CD4-positive, alpha-beta T cell (primary cell): ENCODE measurements around the gene DYNC2I2. TPM values are rescaled to one million over a fixed set of nuclear protein-coding genes. Genes with fewer than 3 reads are reported as not detected.

Experiments used
- ATAC-seq: fragments of 200-7000 bp; cut with Tn5 transposase; one replicate; pipeline ENCODE4 v1.10.0; 2022; ENCODE audit warnings: mild to moderate bottlenecking; ENCODE audit not compliant: poor library complexity
- CTCF ChIA-PET: fragments of 350-600 bp; sonication (Branson Sonifier 250); formaldehyde crosslinking; loops from one replicate; lab custom pipeline; 2021; ENCODE audit warnings: antibody characterized with exemption, inconsistent platforms; lab: Charles Lee
- POLR2A ChIA-PET: fragments of 350-600 bp; sonication (Branson Sonifier 250); formaldehyde crosslinking; loops from one replicate; lab custom pipeline; 2021; ENCODE audit warnings: antibody characterized with exemption, inconsistent platforms; lab: Charles Lee
- DNase-seq, 14 experiments: peaks; one replicate each; pipeline ENCODE4 v3.0.0-alpha.2; 2013 to 2020; ENCODE audit warnings: mixed read lengths in 2 of 14
- H3K27ac ChIP-seq, 2 donors: one replicate each; pipeline versions ENCODE4 v1.5.1 to v1.7.0; 2013; ENCODE audit warnings: low read length in 2 of 2, low read depth in 1 of 2, mild to moderate bottlenecking in 1 of 2
- H3K27me3 ChIP-seq, 2 experiments: 1 replicate in 1 of 2; 2 replicates in 1 of 2; pipeline versions ENCODE4 v1.6.1 to v1.7.0; 2013; ENCODE audit warnings: low read length in 2 of 2, control low read depth in 1 of 2, mild to moderate bottlenecking in 1 of 2, moderate library complexity in 1 of 2; ENCODE audit not compliant: insufficient read depth in 2 of 2, control insufficient read depth in 1 of 2
- H3K36me3 ChIP-seq: one replicate; pipeline ENCODE4 v1.6.1; 2013; ENCODE audit warnings: low read length, control low read depth; ENCODE audit not compliant: insufficient read depth
- H3K4me1 ChIP-seq: one replicate; pipeline ENCODE4 v1.6.1; 2013; ENCODE audit warnings: low read length, control low read depth; ENCODE audit not compliant: insufficient read depth
- H3K4me3 ChIP-seq: one replicate; pipeline ENCODE4 v1.5.1; 2013; ENCODE audit warnings: mild to moderate bottlenecking, low read length, moderate library complexity
- H3K9me3 ChIP-seq, 2 experiments: 1 replicate in 1 of 2; 2 replicates in 1 of 2; pipeline versions ENCODE4 v1.6.1 to v1.7.0; 2013; ENCODE audit warnings: low read length in 2 of 2, mild to moderate bottlenecking in 2 of 2, control low read depth in 1 of 2, moderate library complexity in 1 of 2; ENCODE audit not compliant: control insufficient read depth in 1 of 2, insufficient read depth in 1 of 2
- H3K27ac Mint-ChIP-seq: one replicate; pipeline ENCODE4 v1.8.0; 2020; ENCODE audit warnings: mixed read lengths
- H3K27me3 Mint-ChIP-seq: one replicate; pipeline ENCODE4 v1.8.0; 2021; ENCODE audit warnings: mixed read lengths
- H3K36me3 Mint-ChIP-seq: one replicate; pipeline ENCODE4 v1.8.0; 2021; ENCODE audit warnings: low read depth, mixed read lengths
- H3K4me1 Mint-ChIP-seq: one replicate; pipeline ENCODE4 v1.8.0; 2021; ENCODE audit warnings: low read depth, mixed read lengths
- H3K4me3 Mint-ChIP-seq: one replicate; pipeline ENCODE4 v1.8.0; 2020; ENCODE audit warnings: mild to moderate bottlenecking, mixed read lengths
- H3K9me3 Mint-ChIP-seq: one replicate; pipeline ENCODE4 v1.8.0; 2020; ENCODE audit warnings: mixed read lengths
- intact Hi-C, 2 experiments: fragments of 100-400 bp; cut with DNase I in 1 of 2; cut with micrococcal nuclease in 1 of 2; formaldehyde crosslinking; loops; one replicate each; pipeline versions ENCODE4 v1.15.1 to v1.9.0; 2023 to 2025; cut with DNase I, micrococcal nuclease
- total RNA-seq, 174 experiments: library from RNA in 2 of 174; stranded (reverse) in 2 of 174; gene quantifications; one replicate each; pipeline ENCODE4 v1.2.3 and lab custom pipeline; 2021 to 2026
- TF ChIP-seq, protein P1 (sequence below): fragments of 200-600 bp; IDR thresholded peaks from one replicate; pipeline ENCODE4 v1.8.0; 2022; ENCODE audit warnings: antibody characterized with exemption, mild to moderate bottlenecking

The DYNC2I2 gene
- total RNA-seq, 2 experiments from 2014 or later: 2.2 to 3.2 TPM

DNA sequence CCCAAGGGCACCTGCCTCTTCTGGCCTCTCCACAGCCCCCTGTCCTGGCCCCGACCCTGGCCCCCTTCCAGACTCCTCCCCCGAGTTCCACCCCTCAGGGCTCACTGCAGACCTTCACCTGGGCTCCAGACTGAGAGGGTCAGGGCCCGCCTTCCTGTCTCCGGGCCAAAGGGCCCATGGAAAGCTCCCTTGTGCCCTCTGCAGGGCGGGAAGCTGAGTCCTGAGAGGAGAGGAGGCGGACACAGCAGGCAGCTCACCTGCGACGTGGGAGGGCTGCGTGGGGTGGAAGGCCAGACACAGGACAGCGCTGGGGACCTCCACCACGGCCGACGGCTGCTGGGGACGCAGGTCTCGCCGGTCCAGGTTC lies 20.6 kb downstream of the DYNC2I2 start:
- H3K27ac Mint-ChIP-seq: no peak overlapping the region
- H3K36me3 ChIP-seq: peaks cover 30% of the 10 kb centered on the region
- H3K9me3 Mint-ChIP-seq: no peaks in the 10 kb centered on the region
- TF ChIP-seq, protein P1, sequence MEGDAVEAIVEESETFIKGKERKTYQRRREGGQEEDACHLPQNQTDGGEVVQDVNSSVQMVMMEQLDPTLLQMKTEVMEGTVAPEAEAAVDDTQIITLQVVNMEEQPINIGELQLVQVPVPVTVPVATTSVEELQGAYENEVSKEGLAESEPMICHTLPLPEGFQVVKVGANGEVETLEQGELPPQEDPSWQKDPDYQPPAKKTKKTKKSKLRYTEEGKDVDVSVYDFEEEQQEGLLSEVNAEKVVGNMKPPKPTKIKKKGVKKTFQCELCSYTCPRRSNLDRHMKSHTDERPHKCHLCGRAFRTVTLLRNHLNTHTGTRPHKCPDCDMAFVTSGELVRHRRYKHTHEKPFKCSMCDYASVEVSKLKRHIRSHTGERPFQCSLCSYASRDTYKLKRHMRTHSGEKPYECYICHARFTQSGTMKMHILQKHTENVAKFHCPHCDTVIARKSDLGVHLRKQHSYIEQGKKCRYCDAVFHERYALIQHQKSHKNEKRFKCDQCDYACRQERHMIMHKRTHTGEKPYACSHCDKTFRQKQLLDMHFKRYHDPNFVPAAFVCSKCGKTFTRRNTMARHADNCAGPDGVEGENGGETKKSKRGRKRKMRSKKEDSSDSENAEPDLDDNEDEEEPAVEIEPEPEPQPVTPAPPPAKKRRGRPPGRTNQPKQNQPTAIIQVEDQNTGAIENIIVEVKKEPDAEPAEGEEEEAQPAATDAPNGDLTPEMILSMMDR: no peak
- no peak overlapping the region for H3K4me3 ChIP-seq
- no peaks in the 10 kb centered on the region for H3K27me3 ChIP-seq
- no peaks in the 10 kb centered on the region for H3K27me3 Mint-ChIP-seq
- CTCF ChIA-PET: no interaction called here
- H3K9me3 ChIP-seq: no peaks in the 10 kb centered on the region
- intact Hi-C loops: no loop called here
- no peak overlapping the region for H3K27ac ChIP-seq
- H3K4me3 Mint-ChIP-seq: no peak overlapping the region
- DNase-seq: no peak
- H3K4me1 Mint-ChIP-seq: no peaks in the 10 kb centered on the region
- peaks cover 28% of the 10 kb centered on the region for H3K36me3 Mint-ChIP-seq
- POLR2A ChIA-PET: no interaction called here
- no peak for ATAC-seq
- no peaks in the 10 kb centered on the region for H3K4me1 ChIP-seq

DNA sequence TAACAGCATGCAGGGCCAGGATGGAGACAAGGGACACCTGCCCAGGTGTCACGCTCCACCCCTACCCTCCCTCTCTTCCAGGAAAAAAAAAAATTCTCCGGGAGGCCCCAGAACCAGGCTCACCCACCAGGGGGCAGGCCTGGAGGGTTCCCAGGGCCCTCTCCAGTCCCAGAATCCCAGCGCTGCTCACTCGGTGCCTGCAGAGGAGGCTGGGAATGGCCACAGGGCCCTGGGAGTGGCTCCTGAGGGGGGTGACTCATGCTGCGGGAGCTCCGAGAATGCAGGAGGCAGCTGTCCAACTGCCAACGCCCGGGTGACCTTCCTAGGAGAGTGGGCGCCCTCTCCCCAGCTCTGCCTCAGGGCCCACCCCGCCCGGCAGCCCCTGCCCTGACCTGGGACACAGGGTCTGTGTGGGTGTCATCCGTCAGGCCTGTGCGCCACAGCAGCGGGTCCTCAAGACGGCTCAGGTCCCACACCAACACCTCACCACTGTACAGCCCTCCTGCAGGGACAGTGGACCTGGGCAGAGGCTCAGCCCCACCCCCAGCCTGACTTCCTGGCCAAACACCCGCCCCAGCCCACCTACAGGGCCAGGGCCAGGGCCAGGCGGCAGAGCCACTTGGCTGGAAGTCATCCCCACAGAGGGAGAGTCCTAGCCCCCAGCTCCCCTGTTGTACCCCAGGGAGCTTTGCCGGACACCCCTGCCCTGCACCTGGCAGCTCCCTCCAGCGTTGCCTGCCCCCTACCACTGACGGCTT lies 21.2 kb downstream of the DYNC2I2 start:
- Mint-ChIP-seq H3K4me1 (no peaks in the 10 kb centered on the region), H3K27me3 (no peaks in the 10 kb centered on the region), H3K36me3 (peaks cover 30% of the 10 kb centered on the region), H3K4me3 (no peak overlapping the region), H3K27ac (no peak overlapping the region), H3K9me3 (no peaks in the 10 kb centered on the region)
- Histone ChIP-seq H3K27ac (no peak overlapping the region), H3K9me3 (no peaks in the 10 kb centered on the region), H3K36me3 (peaks cover 34% of the 10 kb centered on the region), H3K4me1 (no peaks in the 10 kb centered on the region), H3K4me3 (no peak overlapping the region), H3K27me3 (no peaks in the 10 kb centered on the region)
- ATAC-seq (no peak), DNase-seq (no peak)
- TF ChIP-seq, protein P1: no peak
- ChIA-PET CTCF (no interaction called here), POLR2A (interaction anchor here (0.5 kb wide), 1 partner anchor 159 kb away, joined by 5 read pairs; no protein-coding TSS in a partner anchor)
- intact Hi-C loops: no loop called here

DNA sequence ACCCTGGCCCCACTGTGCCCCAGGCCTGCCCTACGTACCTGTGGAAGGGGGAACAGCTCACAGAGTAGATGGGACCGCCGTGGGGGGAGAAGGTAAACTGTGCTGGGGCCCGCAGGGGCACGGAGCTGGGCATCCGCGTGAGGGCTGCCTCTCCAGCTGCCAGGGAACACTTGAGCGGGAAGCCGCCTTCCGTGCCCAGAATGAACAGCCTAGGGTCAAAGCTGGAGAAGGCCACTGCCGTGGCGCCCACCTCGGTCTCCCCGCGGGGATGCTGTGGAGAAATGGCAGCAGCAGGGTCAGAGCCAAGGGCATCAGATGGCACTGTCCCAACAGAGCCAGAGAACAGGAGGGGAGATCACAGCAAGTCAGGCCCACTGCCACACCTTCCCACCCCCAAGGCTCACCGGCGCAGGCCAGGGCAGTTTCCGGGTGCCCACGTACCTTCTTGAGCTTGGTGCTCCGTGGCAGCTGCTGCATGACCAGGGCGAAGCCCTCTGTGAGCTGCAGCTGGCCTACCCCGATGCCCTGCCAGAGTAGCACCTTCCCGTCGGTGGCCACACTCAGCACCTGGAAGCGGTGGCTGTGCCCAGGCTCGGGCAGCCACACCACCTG lies 21.9 kb downstream of the DYNC2I2 start:
- CTCF ChIA-PET: no interaction called here
- Histone ChIP-seq H3K9me3 (no peaks in the 10 kb centered on the region), H3K4me1 (no peaks in the 10 kb centered on the region), H3K4me3 (no peak overlapping the region), H3K27ac (no peak overlapping the region), H3K36me3 (peaks cover 41% of the 10 kb centered on the region), H3K27me3 (no peaks in the 10 kb centered on the region)
- H3K27ac Mint-ChIP-seq: no peak overlapping the region
- no peak for DNase-seq
- intact Hi-C loops: no loop called here
- TF ChIP-seq, protein P1: no peak
- peaks cover 37% of the 10 kb centered on the region for H3K36me3 Mint-ChIP-seq
- no peaks in the 10 kb centered on the region for H3K27me3 Mint-ChIP-seq
- POLR2A ChIA-PET: no interaction called here
- H3K4me1 Mint-ChIP-seq: no peaks in the 10 kb centered on the region
- ATAC-seq: no peak
- H3K9me3 Mint-ChIP-seq: no peaks in the 10 kb centered on the region
- no peak overlapping the region for H3K4me3 Mint-ChIP-seq
